GM12874 (cell line): ENCODE results near the gene DBH.

ENCODE experiments used
- CTCF ChIP-seq: IDR thresholded peaks from 2 replicates; pipeline ENCODE4 v1.5.1; 2011; ENCODE audit warnings: low read depth, mild to moderate bottlenecking, control low read depth, low read length, moderate library complexity; ENCODE audit not compliant: insufficient read depth

DBH gene

GRCh38 chr9:133599470-133600173 lies 36.5 kb upstream of the DBH start:
- no peak for TF ChIP-seq CTCF

GRCh38 chr9:133600739-133601138 lies 35.4 kb upstream of the DBH start:
- no peak for TF ChIP-seq CTCF

GRCh38 chr9:133601746-133602145 lies 34.4 kb upstream of the DBH start:
- no peak for TF ChIP-seq CTCF

GRCh38 chr9:133602277-133602676 lies 33.9 kb upstream of the DBH start:
- TF ChIP-seq CTCF, result no peak

GRCh38 chr9:133603135-133603927 lies 32.8 kb upstream of the DBH start:
- TF ChIP-seq CTCF, result no peak

- no peak for TF ChIP-seq CTCF
Observed at GRCh38 chr9:133604214-133604613, 31.9 kb upstream of the DBH start.

- TF ChIP-seq CTCF, result no peak
Observed at GRCh38 chr9:133604856-133605255, 31.3 kb upstream of the DBH start.
